Fibroblast of skin of abdomen (primary cell): ENCODE results near the gene GALNT16.

Source experiments
- DNase-seq: peaks from one replicate; pipeline ENCODE4 v3.0.0-alpha.2; 2013

GALNT16 gene

DNA sequence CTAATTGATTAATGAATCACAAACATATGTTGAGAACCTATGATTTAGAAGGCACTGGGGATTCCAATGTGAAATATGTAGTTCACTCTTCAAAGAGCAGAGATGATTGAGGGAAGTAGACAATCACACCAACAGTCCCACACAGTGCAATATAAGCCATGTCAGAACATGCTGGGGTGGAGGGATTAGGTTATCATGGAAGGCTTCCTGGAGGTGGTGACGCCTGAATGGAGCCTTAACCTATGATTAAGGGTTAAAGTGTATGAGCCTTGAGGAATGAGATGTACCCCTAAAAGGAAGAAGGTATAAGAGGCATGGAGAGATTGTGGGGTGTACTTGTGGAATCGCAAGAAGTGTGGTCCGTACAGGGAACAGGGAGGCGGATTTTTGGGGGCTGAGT is 106.8 kb downstream of the GALNT16 start:
- no peak for DNase-seq

DNA sequence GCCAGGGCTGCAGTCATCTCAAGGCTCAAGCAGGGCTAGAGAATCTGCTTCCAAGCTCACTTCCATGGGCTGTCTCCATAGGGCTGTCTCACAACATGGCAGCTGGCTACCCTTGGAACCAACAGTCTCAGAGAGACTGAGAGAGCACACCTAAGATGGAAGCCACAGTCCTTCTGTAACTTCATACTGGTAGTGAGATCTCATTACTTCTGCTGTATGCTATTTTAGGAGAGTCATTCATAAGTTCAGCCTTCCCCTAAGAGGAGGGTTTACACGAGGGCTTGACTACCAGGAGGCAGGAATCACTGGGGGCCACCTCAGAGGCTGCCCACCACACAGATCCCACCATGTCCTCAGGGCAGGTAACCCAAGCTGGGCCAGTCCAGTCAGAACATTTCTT is 108.4 kb downstream of the GALNT16 start:
- no peak for DNase-seq

DNA sequence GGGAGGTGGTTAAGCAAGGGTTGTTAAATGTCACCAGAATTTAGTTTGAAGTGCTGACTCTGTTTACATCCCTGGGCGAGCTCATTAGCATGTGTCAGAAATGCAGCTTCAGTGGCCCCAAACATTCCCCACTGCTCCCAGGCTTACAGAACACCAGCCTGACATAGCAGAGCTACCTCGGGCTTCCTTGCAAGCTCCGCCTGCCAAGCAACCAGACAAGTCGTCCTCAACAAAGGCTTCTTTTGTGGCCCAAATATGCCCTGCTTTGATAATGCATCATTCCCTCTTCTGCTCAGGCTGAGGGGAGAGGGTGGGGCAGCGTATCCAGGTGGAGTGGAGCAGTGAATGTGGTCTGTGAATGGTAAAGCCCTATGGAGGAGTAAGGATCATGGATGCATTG is 110.1 kb downstream of the GALNT16 start:
- DNase-seq: no peak

DNA sequence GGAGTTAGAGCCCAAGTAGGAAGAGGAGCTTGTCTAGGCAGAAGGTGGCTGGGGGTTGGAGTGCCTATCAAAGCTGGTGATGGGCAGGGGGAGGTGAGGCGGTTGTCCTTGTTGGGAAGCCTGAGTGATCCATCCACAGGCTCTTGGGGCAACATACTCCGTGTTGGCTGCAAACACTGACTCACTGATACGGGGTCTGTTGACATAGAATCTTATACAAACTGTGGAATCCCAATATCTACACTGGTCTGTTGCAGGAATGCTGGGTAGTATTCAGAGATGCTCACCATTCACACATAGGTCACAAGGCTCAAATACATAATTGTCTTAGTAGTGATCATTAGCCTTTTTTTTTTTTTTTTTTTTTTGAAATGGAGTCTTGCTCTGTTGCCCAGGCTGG is 112.2 kb downstream of the GALNT16 start:
- DNase-seq: no peak

DNA sequence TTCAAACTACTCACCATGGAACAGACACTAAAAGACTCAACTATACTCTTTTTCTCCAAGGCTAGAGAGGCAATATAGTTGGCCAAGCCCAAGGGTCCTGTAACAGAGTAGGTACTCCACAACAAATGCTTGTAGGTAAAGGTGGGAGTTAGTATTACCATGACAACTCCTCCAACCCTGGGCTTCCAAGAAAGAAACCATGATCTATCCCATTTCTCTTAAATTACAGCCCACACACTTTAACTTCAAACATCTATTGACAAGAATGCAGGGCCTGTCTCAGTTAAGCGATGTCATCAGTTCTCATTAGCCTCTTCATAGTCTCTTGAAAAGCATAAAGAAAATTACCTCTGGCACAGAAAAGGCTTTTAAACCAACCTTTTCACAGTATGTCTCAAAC is 113.1 kb downstream of the GALNT16 start:
- no peak for DNase-seq

DNA sequence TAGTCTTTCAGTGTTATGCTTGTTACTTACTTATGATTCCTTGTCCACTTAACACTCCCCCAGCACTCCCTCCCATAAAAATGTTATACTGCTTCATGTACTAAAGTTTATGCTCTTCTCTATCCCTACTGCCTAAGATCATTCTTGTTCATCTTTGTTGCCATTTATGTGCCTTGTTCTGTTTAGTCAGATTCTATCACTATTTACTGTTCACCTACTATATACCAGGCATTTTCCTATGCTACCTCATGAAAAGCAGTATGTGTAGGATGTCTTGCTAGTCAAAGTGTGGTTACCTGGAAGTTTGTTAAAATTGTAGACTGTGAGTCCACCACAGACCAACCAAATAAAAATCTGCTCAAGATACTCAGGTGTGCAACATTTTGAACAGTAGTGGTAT is 114.3 kb downstream of the GALNT16 start:
- no peak for DNase-seq

DNA sequence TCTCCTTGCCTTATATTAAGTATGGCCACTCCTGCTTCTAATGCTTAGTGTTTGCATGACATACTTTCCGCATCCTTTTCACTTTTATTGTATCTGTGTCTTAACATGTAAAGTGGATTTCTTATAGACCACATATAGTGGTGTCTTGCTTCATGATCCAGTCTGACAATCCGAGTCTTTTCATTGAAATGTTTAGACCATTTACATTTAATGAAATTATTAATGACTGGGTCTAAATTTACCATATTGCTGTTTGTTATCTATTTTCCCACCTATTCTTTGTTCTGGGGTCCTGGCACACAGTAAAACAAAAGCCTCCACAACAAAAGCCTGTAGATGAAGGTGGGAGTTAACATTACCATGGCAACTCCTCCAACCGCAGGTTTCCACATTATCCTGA is 115.2 kb downstream of the GALNT16 start:
- DNase-seq: no peak

DNA sequence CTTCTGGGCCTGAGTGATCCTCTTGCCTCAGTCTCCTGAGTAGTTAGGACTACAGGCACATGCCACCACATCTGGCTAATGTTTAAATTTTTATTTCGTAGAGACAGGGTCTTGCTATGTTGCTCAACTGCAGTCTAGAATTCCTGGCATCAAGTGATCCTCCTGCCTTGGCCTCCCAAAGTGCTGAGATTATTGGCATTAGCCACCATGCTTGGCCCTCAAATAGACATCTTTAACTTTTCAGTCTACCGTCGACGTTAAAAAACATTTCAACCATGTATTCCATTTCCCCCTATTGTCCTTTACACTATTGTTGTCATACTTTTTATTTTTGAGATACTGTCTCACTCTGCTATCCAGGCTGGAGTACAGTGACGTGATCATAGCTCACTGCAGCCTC is 115.8 kb downstream of the GALNT16 start:
- DNase-seq: no peak

DNA sequence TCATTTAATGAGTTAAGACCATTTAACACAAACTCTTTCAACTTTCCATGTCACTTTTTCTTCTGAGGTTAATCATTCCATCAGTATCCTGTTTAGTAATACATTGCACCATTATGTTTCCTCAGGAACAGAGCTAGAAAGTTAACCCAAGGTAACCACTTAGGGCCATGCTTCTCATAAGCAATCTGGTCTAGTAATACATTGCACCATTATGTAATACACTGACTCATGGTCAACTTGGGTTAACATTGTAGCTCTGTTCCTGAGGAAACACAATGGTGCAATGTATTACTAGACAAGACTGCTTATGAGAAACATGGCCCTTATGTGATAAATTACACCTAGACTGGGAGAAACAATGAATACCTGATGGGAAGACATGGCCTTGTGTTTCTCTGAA is 116.5 kb downstream of the GALNT16 start:
- DNase-seq: peak; percentile 20

DNA sequence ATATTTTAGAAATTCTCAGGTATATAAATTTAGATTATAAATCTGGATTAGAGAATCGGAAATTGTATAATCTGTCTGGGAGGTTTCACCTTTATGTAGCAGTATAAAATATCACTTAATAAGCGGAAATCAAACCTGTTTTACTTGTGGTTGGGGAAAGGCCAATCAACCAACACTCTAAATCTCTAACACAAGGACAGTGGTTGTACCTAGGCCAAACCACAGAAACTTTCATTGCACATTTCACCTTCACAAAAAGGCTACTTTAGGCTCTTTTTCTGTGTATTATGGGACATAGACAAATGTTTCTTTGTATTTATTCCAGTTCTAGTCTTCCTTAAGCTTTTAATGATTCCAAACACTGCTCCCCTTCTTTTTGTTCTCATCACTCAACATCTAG is 118.3 kb downstream of the GALNT16 start:
- DNase-seq: no peak

DNA sequence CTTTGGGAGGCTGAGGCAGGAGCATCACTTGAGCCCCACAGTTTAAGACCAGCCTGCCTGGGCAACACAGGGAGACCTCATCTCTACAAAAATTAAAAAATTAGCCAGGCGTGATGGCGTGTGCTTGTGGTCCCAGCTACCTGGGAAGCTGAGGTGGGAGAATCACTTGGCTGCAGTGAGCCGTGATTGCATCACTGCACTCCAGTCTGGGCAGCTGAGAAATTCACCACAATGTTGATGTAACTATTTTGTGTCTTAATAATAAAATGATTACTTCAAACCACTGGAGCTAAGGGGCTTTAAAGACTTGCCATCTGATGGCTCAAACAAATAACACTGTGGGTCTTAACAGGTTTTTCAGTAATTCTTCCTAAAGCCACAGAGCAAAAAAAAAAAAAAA is 127.4 kb downstream of the GALNT16 start:
- no peak for DNase-seq

DNA sequence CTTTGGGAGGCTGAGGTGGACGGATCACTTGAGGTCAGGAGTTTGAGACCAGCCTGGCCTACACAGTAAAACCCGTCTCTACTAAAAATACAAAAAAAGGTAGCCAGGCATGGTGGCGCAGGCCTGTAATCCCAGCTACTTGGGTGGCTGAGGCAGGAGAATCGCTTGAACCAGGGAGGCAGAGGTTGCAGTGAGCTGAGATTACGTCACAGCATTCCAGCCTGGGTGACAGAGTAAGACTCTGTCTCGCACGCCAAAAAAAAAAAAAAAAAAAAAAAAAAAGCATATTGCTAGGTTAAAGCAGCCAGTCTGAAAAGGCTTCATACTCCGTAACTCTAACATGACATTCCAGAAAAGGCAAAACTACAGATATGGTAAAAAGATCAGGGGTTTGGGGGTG is 131.4 kb downstream of the GALNT16 start:
- DNase-seq: peak; percentile 16

DNA sequence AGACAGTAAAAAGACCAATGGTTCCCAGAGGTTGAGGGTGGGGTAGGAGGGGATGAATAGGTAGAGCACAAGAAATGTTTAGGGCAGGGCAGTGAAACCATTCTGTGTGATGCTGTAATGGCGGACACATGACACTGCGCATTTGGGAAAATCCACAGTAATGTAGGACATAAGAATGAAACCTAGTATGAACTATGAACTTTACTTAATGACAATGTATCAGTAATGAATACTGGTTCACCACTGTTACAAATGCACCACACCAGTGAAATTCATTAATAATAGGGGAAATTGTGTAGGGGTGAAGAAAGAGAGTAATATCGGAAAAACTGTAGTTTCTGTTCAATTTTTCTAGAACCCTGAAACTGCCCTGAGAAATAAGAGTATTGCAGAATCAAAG is 132.5 kb downstream of the GALNT16 start:
- DNase-seq: no peak

DNA sequence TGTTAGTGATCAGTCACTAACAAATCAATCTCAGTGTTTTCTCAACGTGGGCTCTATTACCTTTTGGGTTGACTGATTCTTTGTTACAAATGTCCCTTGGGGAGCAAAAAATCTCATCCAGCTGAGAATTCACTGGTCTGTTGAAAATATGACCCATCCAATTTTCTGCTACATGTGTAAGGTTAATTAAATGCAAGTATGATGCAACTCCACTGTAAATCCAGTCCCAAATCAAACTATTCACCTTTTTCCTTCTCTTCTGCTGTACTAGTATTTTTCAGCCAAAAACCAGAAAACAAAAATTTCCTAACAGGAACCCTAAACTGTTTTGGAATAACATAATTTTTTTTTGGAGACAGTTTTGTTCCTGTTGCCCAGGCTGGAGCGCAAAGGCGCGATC is 136.0 kb downstream of the GALNT16 start:
- peak; percentile 14 for DNase-seq

DNA sequence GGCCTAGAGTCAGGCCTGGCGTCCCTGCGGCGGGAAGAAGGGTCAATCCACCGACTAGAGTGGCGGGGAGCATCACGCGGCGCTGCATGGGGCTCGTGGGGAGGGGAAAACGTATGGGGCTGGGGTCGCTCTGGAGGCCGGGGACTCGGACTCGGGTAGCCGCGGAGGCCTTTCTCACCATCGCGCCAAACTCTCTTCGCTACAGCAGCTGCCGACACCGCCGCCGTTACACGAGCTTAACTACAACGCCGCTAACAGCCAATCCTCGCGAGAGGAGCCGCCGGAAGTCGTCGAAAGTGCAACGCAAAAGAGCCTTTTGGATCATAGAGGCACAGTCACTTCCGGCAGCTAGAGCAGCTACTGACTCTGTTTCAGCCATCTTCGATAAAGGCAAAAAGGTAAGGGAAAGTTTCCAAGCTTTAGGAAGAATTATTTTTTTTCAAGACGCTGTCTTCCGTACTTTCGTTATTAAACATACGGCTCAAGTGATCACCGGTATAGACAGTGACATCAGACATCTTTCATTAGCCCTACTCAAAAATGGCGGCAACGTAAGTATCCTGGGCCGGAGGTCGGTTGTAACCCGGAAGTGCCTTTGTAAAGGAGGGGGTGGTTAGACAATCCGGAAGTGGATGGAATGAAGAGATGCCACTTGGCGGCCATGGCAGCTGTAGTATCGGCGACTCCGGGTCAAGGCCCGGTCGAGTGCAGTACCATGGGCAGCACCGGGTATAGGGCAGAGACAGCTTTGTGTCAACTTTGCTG is 138.3 kb downstream of the GALNT16 start, which contains the start of the genes ERH and SLC39A9:
Gene ERH, minus strand, starts transcription at position 247 of the 765 bp plus-strand sequence. Its CDS starts 66 bp downstream, at position 181.
Gene SLC39A9, plus strand, starts transcription at position 640 of the 765 bp plus-strand sequence. CDS start 678 bp downstream, outside the sequence.
- peak; percentile 98 for DNase-seq

DNA sequence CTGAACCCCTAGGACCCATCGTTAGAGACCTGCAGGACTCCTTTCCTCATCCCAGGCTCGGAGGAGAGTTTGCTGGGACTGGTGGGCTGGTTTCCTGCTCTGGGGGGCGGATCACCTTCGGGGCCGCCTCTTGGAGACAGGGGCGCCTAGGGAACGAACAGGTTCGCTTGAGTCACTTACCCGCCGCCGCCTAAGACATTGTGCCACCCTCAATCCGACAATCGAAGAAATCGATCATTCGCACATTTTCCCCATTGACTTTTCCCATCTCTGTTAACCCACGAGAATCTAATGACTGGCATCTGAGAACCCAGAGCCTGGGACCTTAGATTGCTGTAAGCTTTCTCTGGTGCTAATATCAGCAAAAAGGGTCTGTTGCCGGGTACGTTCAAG is 138.9 kb downstream of the GALNT16 start:
- no peak for DNase-seq

DNA sequence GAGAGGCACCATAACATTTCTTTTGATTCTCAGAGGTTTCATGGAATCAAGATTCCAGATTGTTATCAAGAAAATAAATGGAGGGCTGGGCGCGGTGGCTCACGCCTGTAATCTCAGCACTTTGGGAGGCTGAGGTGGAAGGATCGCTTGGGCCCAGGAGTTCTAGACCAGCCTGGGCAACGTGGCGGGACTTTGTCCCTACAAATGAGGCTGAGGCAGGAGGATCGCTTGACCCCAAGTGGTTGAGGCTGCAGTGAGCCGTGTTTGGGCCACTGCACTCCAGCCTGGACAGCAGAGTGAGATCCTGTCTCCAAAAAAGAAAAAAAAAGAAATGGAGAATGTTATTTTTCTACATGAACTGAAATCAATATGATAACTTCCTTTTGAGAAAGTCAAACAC is 139.8 kb downstream of the GALNT16 start:
- DNase-seq: no peak

DNA sequence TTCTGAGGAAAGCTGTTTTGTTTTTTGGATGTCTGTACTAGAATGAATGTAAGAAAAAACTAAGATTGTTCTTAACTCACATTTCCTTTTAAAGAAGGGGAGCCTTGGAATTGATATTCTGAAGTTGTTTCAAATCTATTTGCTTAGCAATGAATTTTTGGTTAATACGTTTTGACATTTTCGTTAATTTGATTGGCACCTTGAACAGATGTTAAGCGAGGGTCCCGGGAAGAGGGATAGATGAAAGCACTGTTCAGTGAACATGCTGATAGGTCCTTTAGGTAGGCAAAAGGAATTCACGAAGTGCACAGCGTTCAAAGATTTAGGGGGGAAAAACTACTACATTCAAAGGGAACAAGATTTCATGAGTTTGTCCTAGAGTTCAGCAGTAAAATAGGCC is 140.2 kb downstream of the GALNT16 start:
- no peak for DNase-seq

DNA sequence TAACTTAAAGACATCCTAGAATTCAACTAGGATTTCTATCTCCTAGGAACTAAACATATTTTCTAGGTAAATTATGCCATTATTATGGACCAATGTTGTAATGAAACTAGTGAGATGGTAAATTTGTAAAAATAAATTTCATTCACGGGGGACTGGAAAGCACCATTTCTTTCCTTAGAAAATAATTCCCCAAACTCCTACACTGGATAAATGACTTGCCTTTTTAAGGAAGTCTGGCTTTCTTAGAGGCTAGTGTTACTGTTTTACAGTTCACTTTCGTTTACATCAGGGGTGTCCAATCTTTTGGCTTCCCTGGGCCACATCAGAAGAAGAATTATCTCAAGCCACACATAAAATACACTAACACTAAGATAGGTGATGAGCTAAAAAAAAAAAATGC is 141.9 kb downstream of the GALNT16 start:
- no peak for DNase-seq

DNA sequence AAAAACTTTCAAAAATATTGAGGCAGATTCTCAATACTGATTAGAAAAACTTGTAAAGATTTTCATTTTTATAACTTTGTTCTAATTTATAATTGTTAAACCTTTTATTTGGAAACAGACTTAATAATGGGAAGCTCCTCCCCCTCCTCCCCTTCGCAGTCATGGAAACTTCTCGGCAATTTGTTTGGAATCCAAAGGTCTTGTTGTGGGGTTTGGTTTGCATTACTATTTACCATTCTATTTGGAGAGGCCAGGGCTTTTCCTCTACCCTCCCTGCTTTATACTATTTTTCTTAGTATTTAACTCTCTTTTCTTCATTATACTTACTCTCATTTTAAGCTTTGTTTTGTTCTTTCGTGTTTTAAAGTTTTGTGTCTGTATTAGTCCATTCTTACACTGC is 144.5 kb downstream of the GALNT16 start:
- no peak for DNase-seq

DNA sequence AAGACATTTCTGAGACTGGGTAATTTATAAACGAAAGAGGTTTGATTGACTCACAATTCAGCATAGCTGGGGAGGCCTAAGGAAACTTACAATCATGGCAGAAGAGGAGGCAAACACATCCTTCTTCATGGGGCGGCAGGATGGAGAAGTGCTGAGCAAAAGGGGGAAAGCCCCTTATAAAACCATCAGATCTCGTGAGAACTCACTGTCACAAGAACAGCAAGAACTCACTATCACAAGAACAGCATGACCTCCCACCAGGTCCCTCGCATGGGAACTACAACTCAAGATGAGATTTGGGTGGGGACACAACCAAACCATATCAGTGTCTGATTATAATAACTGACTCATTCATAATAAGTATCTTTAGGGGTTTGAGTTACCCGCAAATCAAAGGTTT is 144.9 kb downstream of the GALNT16 start:
- DNase-seq: no peak

DNA sequence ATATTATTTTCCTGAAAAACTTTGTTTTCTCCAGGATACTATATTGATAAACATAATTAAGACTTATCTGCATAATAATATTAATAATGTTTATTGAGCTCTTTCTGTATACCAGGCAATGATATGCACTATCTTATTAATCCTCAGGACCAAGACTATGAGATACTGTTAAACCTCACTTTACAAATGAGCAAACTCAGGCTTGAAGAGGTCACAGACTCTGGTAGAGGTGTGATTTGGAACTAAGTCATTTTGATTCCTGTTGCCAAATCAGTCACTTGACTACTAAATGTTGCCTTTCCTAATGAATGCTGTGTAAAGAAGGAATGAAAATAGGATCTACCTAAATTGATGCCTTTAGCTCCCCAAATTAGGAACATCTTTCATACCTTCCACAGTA is 145.8 kb downstream of the GALNT16 start:
- no peak for DNase-seq
